Stimulated activated naive B cell treated with anti-CD40 and anti-IgM and Interleukin-4, amounts not matched to agents 10 μg/mL and 1 μg/mL and 100 μg/mL, for 72 hours (primary cell): Measurements from ENCODE around the gene PANK3.
"Not testable (repeated sequence)": the region's sequence is repeated elsewhere in the genome, so short reads cannot be mapped to it uniquely, and the experiment has no call there.

ENCODE experiments used
- ATAC-seq, 2 donors: fragments of 150-1000 bp; cut with Tn5 transposase; replicated peaks; 2 replicates each; pipeline ENCODE4 v1.10.0; 2021; ENCODE audit warnings: moderate library complexity in 1 of 2
- DNase-seq: peaks from one replicate; pipeline ENCODE4 v3.0.0; 2021
- H3K27ac Mint-ChIP-seq: one replicate; pipeline ENCODE4 v1.8.0; 2022; ENCODE audit warnings: mild to moderate bottlenecking, mixed read lengths
- H3K27me3 Mint-ChIP-seq, 2 donors: one replicate each; pipeline ENCODE4 v1.8.0; 2022; ENCODE audit warnings: mixed read lengths in 2 of 2
- H3K36me3 Mint-ChIP-seq, 2 donors: one replicate each; pipeline ENCODE4 v1.8.0; 2022; ENCODE audit warnings: mixed read lengths in 2 of 2, mild to moderate bottlenecking in 1 of 2
- H3K4me1 Mint-ChIP-seq, 2 donors: one replicate each; pipeline ENCODE4 v1.8.0; 2022; ENCODE audit warnings: mixed read lengths in 2 of 2, mild to moderate bottlenecking in 1 of 2
- H3K4me3 Mint-ChIP-seq, 2 donors: one replicate each; pipeline ENCODE4 v1.8.0; 2022; ENCODE audit warnings: mild to moderate bottlenecking in 2 of 2, mixed read lengths in 2 of 2, moderate library complexity in 1 of 2
- H3K9me3 Mint-ChIP-seq, 2 donors: one replicate each; pipeline ENCODE4 v1.8.0; 2022; ENCODE audit warnings: mixed read lengths in 2 of 2, mild to moderate bottlenecking in 1 of 2

PANK3 gene

DNA sequence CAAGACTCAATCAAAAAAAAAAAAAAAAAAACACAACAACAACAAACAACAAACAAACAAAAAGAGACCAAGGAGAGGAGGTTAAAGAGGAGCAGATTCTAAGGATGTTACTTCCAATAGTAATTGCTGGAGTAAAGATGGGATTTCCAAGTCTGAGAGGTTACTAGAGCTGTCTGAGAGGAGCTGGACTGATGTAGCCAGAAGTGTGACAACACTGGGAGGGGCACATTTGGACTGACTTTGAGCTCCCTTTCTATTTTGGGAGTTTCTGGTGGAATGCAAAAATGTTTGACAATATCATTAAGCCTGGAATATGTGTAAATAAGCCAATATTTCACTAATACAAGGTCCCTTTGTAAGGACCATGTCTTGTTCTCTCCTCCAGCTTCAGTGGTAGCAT, 25.3 kb upstream of the PANK3 start:
- no peak overlapping the region for H3K4me3 Mint-ChIP-seq
- no peaks in the 10 kb centered on the region for H3K9me3 Mint-ChIP-seq
- H3K36me3 Mint-ChIP-seq = no peaks in the 10 kb centered on the region
- ATAC-seq (no peak), DNase-seq (no peak)
- peaks cover 5 to 20% of the 10 kb centered on the region in 2 donors for H3K27me3 Mint-ChIP-seq
- H3K4me1 Mint-ChIP-seq = peaks cover 0 to 2% of the 10 kb centered on the region in 2 donors
- no peak overlapping the region for H3K27ac Mint-ChIP-seq

DNA sequence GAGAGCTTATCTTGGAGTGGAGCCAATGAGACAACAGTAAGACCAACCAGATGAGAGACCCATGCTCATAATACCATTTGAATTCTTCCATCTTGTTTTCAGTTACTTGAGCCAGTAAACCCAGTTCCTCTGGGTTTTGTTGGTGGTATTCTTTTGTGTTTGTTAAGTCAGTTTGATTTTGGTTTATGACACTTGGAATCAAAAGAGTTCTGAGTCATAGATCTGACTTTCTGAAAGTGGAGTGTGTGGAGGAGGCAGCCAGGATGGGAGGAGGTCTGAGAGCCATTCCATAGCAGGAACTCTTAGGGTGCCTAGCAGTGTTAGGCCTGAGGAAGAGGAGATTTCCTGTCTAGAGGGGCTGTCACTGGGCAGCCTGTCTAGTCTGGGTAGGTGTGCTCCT, 24.6 kb upstream of the PANK3 start:
- Mint-ChIP-seq H3K36me3 (no peaks in the 10 kb centered on the region), H3K4me3 (no peak overlapping the region), H3K27ac (no peak overlapping the region), H3K4me1 (peaks cover 0 to 2% of the 10 kb centered on the region in 2 donors), H3K27me3 (peaks cover 5 to 20% of the 10 kb centered on the region in 2 donors), H3K9me3 (no peaks in the 10 kb centered on the region)
- DNase-seq (no peak), ATAC-seq (no peak)

DNA sequence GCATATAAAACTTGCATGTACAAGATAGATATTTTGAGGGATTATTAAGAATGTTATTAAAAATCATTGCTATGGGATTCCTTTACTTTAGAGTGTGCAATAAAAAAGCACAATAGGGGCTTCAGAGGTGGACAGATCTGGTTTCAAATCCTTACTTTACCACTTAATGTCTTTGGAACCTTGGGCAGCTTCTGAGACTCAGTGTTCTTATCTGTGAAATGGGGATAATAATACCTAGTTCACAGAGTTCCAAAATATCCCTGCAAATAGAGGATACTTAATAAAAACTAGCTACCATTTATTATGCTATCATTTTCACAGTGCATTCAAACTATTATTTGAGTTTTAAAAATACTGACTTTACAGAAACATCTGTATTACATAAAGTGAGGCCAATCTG, 23.3 kb upstream of the PANK3 start:
- H3K4me1 Mint-ChIP-seq = no peaks in the 10 kb centered on the region
- no peaks in the 10 kb centered on the region for H3K36me3 Mint-ChIP-seq
- ATAC-seq (no peak), DNase-seq (no peak)
- no peaks in the 10 kb centered on the region for H3K9me3 Mint-ChIP-seq
- no peak overlapping the region for H3K4me3 Mint-ChIP-seq
- H3K27ac Mint-ChIP-seq = no peak overlapping the region
- peaks cover 9 to 27% of the 10 kb centered on the region in 2 donors for H3K27me3 Mint-ChIP-seq

DNA sequence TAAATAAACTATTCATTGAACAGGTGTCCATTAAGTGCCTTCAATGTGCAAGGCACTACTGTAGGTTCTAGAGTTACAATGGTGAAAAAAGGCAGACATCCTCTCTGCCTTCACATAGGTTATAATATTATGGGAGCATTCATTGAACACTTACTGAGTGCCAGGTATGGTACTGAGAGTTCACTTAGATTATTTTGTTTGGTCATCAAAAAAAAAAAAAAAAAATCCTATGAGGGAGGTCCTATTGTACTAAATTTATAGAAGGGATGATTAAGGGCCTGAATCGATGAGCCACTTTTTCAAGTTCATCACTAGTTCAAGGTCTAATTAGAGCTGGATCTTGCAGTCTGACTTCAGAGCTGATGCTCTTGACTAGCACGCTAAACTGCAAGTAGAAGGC, 22.8 kb upstream of the PANK3 start:
- H3K4me3 Mint-ChIP-seq = no peak overlapping the region
- no peaks in the 10 kb centered on the region for H3K4me1 Mint-ChIP-seq
- no peak overlapping the region for H3K27ac Mint-ChIP-seq

DNA sequence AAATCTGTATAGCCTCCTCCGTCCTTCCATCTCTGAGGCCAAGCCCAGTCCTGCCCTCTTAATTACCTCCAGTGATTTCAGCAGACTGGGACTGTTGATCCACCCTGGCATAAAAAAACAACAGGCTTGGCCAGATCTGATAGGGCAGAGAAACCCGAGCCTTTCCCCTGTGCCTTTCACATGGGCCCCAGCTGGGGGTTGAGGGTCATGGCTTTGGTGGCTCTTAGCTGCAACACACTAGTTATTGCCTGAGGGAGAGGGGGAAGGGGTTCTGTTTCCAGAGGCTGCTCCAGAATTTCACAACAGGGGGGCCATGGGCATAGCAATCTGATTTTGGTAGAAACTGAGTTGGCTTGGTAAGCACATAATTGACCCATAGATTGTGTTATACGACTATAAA, 21.2 kb upstream of the PANK3 start:
- no peak overlapping the region for H3K4me3 Mint-ChIP-seq
- no peak overlapping the region for H3K27ac Mint-ChIP-seq
- DNase-seq (no peak), ATAC-seq (no peak)
- H3K27me3 Mint-ChIP-seq = peaks cover 21 to 39% of the 10 kb centered on the region in 2 donors
- no peaks in the 10 kb centered on the region for H3K4me1 Mint-ChIP-seq
- peaks cover 0 to 2% of the 10 kb centered on the region in 2 donors for H3K36me3 Mint-ChIP-seq
- peaks cover 0 to 3% of the 10 kb centered on the region in 2 donors for H3K9me3 Mint-ChIP-seq

More for the DNA sequence above, 22.8 kb upstream of the PANK3 start:
- Mint-ChIP-seq H3K36me3 (peaks cover 0 to 2% of the 10 kb centered on the region in 2 donors), H3K9me3 (peaks cover 0 to 1% of the 10 kb centered on the region in 2 donors), H3K27me3 (peaks cover 9 to 25% of the 10 kb centered on the region in 2 donors)
- ATAC-seq = no peak
- no peak for DNase-seq

DNA sequence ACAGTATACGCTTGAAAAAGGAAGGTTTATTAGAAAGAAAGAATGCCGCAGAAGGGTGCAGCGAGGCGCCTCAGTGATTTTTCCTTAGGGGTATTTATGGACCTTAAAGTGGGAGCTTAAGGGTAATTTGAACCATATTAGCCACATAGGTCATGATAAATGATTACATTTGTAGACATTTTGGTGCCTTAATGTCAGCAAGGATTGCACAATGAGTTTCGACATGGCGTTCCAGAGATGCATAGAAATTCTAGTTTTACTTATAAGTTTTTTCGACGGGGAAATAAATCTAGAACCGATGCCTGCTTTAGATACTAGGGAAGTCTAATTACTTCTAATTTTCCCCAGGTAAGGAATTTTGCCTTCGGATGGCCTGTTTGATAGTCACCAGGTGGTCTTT, 20.7 kb upstream of the PANK3 start:
- no peak for ATAC-seq
- Mint-ChIP-seq H3K4me1 (no peaks in the 10 kb centered on the region), H3K36me3 (peaks cover 0 to 2% of the 10 kb centered on the region in 2 donors), H3K9me3 (peaks cover 0 to 3% of the 10 kb centered on the region in 2 donors), H3K27ac (no peak overlapping the region), H3K27me3 (peaks cover 25 to 45% of the 10 kb centered on the region in 2 donors), H3K4me3 (no peak overlapping the region)
- DNase-seq = no peak

DNA sequence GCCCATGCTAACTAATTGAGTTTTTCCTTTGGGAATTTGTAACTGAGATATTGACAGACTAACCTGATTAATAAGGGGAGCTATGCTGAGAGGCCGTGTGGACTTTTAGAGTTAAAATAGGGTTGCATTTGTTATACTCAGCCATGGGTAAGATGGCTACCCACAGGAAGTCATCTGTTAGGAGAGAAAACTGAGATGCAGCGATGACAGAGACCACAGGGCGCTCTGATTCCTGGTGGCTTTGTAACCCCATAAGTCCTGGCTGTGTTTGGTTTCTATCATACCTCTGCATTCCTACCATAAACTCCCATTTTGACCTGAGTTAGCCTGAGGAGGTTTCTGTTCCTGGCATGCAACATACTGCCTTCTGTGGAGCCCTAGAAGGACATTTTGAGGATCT, 19.5 kb upstream of the PANK3 start:
- Mint-ChIP-seq H3K27me3 (peaks cover 35 to 52% of the 10 kb centered on the region in 2 donors), H3K27ac (no peak overlapping the region), H3K4me3 (no peak overlapping the region), H3K4me1 (no peaks in the 10 kb centered on the region), H3K9me3 (peaks cover 0 to 4% of the 10 kb centered on the region in 2 donors), H3K36me3 (peaks cover 0 to 4% of the 10 kb centered on the region in 2 donors)
- DNase-seq = no peak
- ATAC-seq = no peak

DNA sequence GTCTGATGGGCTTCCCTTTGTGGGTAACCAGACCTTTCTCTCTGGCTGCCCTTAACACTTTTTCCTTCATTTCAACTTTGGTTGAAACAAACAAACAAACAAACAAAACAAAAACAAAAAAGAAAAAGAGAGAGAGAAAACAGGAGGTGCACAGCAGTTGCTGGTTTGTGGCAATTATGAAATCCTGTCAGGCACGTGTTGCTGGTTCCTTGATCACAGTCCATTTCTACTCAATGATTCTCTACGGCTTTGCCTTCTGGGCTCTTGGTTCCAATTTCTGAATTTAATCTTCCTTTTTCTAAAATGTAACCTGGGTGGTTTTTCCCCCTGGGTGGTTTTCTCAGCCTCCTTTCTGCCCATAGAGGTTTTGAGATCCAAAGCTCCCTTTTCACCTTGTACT, 17.8 kb upstream of the PANK3 start:
- Mint-ChIP-seq H3K4me3 (no peak overlapping the region), H3K27ac (no peak overlapping the region), H3K36me3 (peaks cover 0 to 4% of the 10 kb centered on the region in 2 donors), H3K4me1 (no peaks in the 10 kb centered on the region), H3K9me3 (peaks cover 0 to 4% of the 10 kb centered on the region in 2 donors), H3K27me3 (peaks cover 35 to 47% of the 10 kb centered on the region in 2 donors)
- ATAC-seq (no peak), DNase-seq (no peak)

DNA sequence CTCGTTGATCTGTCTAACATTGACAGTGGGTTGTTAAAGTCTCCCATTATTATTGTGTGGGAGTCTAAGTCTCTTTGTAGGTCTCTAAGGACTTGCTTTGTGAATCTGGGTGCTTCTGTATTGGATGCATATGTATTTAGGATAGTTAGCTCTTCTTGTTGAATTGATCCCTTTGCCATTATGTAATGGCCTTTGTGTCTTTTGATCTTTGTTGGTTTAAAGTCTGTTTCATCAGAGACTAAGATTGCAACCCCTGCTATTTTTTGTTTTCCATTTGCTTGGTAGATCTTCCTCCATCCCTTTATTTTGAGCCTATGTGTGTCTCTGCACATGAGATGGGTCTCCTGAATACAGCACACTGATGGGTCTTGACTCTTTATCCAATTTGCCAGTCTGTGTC, 17.0 kb upstream of the PANK3 start:
- not testable (repeated sequence) for H3K36me3 Mint-ChIP-seq, ATAC-seq, H3K9me3 Mint-ChIP-seq, DNase-seq, H3K4me1 Mint-ChIP-seq, H3K27ac Mint-ChIP-seq, H3K4me3 Mint-ChIP-seq
- H3K27me3 Mint-ChIP-seq = peaks cover 35 to 53% of the 10 kb centered on the region in 2 donors

DNA sequence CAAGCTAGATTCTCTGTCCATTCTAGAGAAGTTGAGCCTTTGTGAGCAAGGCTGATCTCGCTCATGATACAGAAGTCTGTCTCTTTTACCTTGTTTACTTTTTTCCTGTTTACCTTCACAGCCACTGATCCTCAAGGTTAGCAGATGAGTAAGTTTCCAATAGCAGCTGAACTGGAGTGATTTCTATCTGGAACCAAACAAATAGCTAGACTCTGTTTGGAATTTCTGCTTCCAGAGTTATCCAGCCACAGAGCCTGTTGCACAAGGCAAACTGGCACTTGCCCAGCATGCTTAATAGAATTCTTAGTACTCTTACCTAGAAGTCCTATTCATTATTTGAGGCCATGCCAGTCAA, 12.8 kb upstream of the PANK3 start:
- ATAC-seq (no peak), DNase-seq (no peak)
- Mint-ChIP-seq H3K36me3 (peaks cover 0 to 1% of the 10 kb centered on the region in 2 donors), H3K27me3 (peaks cover 49 to 51% of the 10 kb centered on the region in 2 donors), H3K4me3 (no peak overlapping the region), H3K27ac (no peak overlapping the region), H3K4me1 (no peaks in the 10 kb centered on the region), H3K9me3 (peaks cover 0 to 3% of the 10 kb centered on the region in 2 donors)

DNA sequence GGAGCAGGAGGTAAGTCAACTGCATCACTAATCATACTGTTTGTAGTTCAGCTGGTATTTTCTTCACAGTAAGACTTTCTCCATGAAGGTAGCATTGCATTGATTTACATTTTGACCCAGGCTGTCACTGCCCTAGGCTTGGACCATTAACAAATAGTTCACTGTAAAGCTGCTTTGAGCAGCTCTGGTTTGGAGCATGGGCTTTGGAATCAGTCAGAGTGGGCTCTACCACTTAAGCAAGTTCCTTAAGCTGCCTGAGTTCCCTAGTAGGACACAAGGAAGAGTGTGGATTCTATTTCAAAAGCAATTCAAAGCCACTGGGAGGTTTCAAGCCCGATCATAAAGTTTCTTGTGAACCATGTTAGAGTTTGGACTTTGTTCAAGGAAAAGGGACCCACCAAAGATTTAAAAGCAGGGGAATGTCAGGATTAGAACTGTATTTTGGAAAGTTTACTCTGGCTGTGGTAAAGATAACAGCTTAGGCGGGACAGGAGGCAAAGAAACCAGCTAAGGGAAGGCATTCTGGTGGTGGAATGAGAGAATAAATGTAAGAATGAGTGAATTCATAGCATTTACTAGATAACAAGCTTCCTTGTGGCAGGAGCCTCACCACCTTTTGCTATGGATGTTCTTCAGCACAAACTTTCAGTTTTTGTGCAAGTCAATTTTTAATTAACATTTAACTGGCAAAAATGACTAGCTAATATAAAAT, 12.3 kb upstream of the PANK3 start:
- DNase-seq = no peak
- Mint-ChIP-seq H3K9me3 (peaks cover 0 to 3% of the 10 kb centered on the region in 2 donors), H3K27me3 (peaks cover 48 to 49% of the 10 kb centered on the region in 2 donors), H3K36me3 (peaks cover 0 to 1% of the 10 kb centered on the region in 2 donors), H3K27ac (no peak overlapping the region), H3K4me1 (no peaks in the 10 kb centered on the region), H3K4me3 (no peak overlapping the region)
- no peak for ATAC-seq

DNA sequence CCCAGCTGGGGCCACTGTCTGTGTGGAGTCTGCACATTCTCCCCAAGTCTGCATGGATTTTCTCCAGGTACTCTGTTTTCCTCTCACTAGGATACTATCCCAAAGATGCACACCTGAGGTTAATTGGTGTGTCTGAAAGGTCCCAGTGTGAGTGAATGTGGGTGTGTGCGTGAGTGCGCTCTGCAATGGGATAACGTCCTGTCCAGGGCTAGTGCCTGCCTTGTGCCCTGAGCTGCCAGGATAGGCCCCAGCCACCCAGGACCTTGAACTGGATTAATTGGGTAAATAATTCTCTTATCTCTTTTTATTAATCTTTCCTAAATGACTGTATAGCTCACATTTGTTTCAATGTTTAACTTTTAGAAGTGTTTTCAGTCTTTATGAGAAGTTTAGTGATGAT, 11.5 kb upstream of the PANK3 start:
- Mint-ChIP-seq H3K36me3 (peaks cover 0 to 1% of the 10 kb centered on the region in 2 donors), H3K9me3 (peaks cover 0 to 1% of the 10 kb centered on the region in 2 donors), H3K27me3 (peaks cover 46 to 49% of the 10 kb centered on the region in 2 donors), H3K27ac (no peak overlapping the region), H3K4me3 (no peak overlapping the region), H3K4me1 (no peaks in the 10 kb centered on the region)
- ATAC-seq = no peak
- no peak for DNase-seq

DNA sequence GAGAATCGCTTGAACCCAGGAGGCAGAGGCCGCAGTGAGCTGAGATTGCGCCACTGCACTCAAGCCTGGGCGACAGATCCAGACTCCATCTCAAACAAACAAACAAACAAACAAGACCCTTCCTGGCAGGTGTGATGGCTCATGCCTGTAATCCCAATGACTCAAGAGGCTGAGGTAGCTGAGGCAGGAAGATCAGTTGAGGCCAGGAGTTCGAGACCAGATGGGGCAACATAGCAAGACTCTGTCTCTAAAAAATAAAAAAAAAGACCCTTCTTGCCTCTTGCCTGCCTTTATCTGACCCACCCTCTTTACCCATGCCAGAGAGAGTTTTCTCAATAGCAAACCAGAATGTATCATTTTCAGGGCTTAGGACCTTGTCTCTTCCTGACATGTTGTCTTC, 8.8 kb upstream of the PANK3 start:
- DNase-seq (no peak), ATAC-seq (no peak)
- H3K4me1 Mint-ChIP-seq = peaks cover 12 to 13% of the 10 kb centered on the region in 2 donors
- no peak overlapping the region for H3K27ac Mint-ChIP-seq
- H3K27me3 Mint-ChIP-seq = peaks cover 25 to 29% of the 10 kb centered on the region in 2 donors
- no peaks in the 10 kb centered on the region for H3K9me3 Mint-ChIP-seq
- no peaks in the 10 kb centered on the region for H3K36me3 Mint-ChIP-seq
- H3K4me3 Mint-ChIP-seq = no peak overlapping the region

DNA sequence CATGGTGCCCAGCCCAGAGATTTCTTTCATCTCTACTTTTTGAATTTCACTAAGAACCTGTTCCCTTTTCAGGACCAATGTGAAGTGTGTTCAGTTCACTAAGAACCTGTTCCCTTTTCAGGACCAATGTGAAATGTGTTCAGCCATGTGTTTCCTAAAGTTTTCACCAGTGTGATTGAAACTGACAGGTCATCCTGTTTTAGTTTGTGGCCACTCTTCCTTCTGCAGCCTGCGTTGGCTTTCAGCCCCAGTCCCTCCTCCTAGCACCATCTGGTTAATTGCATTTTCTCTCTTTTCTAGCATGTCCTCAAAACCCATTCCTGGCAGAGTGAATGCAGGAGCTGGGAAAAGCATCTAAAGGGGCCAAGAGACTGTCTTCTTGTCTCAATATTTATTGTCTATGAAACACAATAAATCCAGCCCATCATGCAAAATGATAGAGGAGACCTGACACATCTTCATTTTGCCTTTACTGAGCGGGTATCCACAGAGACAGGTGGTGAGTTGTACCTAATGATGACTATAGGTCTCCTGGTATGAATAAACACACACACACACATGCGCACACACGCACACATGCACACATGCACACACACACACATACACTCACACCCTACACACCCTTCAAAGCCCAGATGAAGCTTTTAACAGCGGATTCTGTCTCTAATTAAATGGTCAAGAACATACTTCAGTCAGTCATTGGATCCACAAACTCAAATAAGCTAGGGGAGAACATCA, 6.1 kb upstream of the PANK3 start:
- ATAC-seq (peak; percentile 23 to 27), DNase-seq (no peak)
- Mint-ChIP-seq H3K4me1 (peaks cover 13 to 17% of the 10 kb centered on the region in 2 donors), H3K9me3 (no peaks in the 10 kb centered on the region), H3K4me3 (no peak overlapping the region), H3K27me3 (peaks cover 19 to 29% of the 10 kb centered on the region in 2 donors), H3K27ac (no peak overlapping the region), H3K36me3 (no peaks in the 10 kb centered on the region)
